ENCODE measurements around the gene OVCH1. TPM values are rescaled to one million over a fixed set of nuclear protein-coding genes. Genes with fewer than 3 reads are reported as not detected.

The OVCH1 gene
- polyA plus RNA-seq, 1 of the 3 experiments (the other 2 are of a cell fraction), result not detected

DNA sequence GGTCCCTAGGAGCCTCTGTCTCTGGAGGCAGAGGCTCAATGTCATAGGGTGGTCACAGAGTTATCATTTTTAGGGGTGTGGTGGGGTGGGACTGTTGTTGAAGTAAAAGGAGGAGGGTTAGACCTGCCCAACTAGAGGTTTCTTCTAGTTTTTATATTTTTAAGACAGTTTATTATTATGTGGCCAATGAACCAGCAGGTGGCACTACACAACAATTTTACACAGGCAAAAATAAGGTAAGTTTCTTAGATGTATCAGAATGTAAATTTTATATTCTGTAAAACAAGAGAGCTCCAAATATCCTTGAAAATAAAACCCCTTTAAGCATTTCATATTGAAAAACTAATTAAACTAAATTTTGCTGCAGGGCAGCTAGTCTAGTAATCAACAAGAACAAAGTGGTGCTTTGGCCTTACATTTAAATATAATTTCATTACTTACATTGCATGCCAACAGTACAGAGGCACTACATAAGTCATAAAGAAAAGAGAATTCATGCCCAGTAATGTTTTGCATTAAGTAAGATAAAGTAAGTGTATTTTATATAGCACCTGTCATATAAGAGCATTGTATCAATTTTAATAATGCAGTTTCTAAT is 22.2 kb upstream of the OVCH1 start:
- H3K27me3 ChIP-seq (ENCODE audit: insufficient read depth), result no peaks in the 10 kb centered on the region
- H4K20me1 ChIP-seq (ENCODE audit: insufficient read depth), result no peaks in the 10 kb centered on the region
- H3K9ac ChIP-seq, result no peak overlapping the region
- H3K4me1 ChIP-seq (ENCODE audit: control insufficient read depth in 1 of 2, insufficient read depth in 2 of 2, low read depth in 1 of 2, low read length in 1 of 2), result no peaks in the 10 kb centered on the region; a peak in 1 of 4 replicates
- H3K4me2 ChIP-seq, result no peak overlapping the region
- no peaks in the 10 kb centered on the region for H3K79me2 ChIP-seq (ENCODE audit: insufficient read depth)
- POLR2A ChIA-PET, result no interaction called here
- no peak overlapping the region for H2AFZ ChIP-seq (ENCODE audit: low read depth)
- DNase-seq, result peak; percentile 32
- H3K36me3 ChIP-seq (replicated peaks in 1 of 2; ENCODE audit: control insufficient read depth in 1 of 2, insufficient read depth in 2 of 2, low read length in 1 of 2), result no peaks in the 10 kb centered on the region
- no peaks in the 10 kb centered on the region for H3K9me2 ChIP-seq
- H3K27ac ChIP-seq (ENCODE audit: low read depth in 2 of 2, low read length in 1 of 2), result no peak overlapping the region; a peak in 1 of 4 replicates
- CTCF ChIA-PET, result interaction anchor here (0.6 to 3.8 kb wide), 28 partner anchors 8 to 1466 kb away, joined by 3 to 32 read pairs (median 4); no protein-coding TSS in a partner anchor
- TF ChIP-seq, protein P1, sequence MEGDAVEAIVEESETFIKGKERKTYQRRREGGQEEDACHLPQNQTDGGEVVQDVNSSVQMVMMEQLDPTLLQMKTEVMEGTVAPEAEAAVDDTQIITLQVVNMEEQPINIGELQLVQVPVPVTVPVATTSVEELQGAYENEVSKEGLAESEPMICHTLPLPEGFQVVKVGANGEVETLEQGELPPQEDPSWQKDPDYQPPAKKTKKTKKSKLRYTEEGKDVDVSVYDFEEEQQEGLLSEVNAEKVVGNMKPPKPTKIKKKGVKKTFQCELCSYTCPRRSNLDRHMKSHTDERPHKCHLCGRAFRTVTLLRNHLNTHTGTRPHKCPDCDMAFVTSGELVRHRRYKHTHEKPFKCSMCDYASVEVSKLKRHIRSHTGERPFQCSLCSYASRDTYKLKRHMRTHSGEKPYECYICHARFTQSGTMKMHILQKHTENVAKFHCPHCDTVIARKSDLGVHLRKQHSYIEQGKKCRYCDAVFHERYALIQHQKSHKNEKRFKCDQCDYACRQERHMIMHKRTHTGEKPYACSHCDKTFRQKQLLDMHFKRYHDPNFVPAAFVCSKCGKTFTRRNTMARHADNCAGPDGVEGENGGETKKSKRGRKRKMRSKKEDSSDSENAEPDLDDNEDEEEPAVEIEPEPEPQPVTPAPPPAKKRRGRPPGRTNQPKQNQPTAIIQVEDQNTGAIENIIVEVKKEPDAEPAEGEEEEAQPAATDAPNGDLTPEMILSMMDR (IDR thresholded peaks at IDR 0.05), result peak; percentile 84
- TF ChIP-seq RAD21 (IDR thresholded peaks at IDR 0.05; ENCODE audit: low read length), result peak; percentile 79
- TF ChIP-seq SMC3 (IDR thresholded peaks at IDR 0.05; ENCODE audit: low read depth, low read length), result peak; percentile 41; the same call in 1 of the 2 replicates
- no peak for TF ChIP-seq SIN3A (IDR thresholded peaks at IDR 0.05; ENCODE audit: borderline replicate concordance, low read depth, low read length)
- H3F3A ChIP-seq (replicated peaks; ENCODE audit: insufficient read depth), result no peaks in the 10 kb centered on the region
- H3K4me3 ChIP-seq (ENCODE audit: low read depth in 2 of 2, low read length in 1 of 2), result peak overlapping the region in 1 of 2 experiments; percentile 30; a peak in 1 of 4 replicates
- no peaks in the 10 kb centered on the region for H3K9me3 ChIP-seq

DNA sequence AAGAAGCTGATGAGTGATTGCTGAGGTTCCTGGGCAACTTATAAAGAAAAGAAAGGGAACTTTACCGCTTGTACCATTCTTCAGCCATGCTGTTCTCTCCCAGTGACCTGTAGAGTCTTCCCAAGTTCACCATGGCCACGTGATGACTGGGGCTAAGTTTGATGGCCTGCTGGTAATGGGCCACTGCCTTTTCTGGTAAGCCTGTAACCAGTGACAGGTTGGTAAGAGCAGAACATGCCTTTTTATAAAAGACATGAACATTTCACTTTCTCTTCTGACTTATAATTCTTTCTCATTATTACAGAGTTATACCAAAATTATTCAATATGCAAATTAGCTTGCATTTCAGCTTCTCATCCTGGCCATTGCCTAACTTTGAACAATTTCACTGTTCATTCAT is 20.9 kb upstream of the OVCH1 start:
- Histone ChIP-seq H3K9me3 (no peaks in the 10 kb centered on the region), H3F3A (replicated peaks; ENCODE audit: insufficient read depth) (no peaks in the 10 kb centered on the region), H3K9me2 (no peaks in the 10 kb centered on the region), H3K4me2 (no peak overlapping the region), H3K36me3 (replicated peaks in 1 of 2; ENCODE audit: control insufficient read depth in 1 of 2, insufficient read depth in 2 of 2, low read length in 1 of 2) (no peaks in the 10 kb centered on the region), H3K79me2 (ENCODE audit: insufficient read depth) (no peaks in the 10 kb centered on the region), H3K4me3 (ENCODE audit: low read depth in 2 of 2, low read length in 1 of 2) (no peak overlapping the region), H3K27me3 (ENCODE audit: insufficient read depth) (no peaks in the 10 kb centered on the region), H4K20me1 (ENCODE audit: insufficient read depth) (no peaks in the 10 kb centered on the region), H2AFZ (ENCODE audit: low read depth) (no peak overlapping the region), H3K9ac (no peak overlapping the region), H3K27ac (ENCODE audit: low read depth in 2 of 2, low read length in 1 of 2) (no peak overlapping the region), H3K4me1 (ENCODE audit: control insufficient read depth in 1 of 2, insufficient read depth in 2 of 2, low read depth in 1 of 2, low read length in 1 of 2) (no peaks in the 10 kb centered on the region; a peak in 1 of 4 replicates)
- ChIA-PET CTCF (interaction anchor here (0.7 to 3.8 kb wide), 9 partner anchors 11 to 1496 kb away, joined by 3 to 32 read pairs (median 5); no protein-coding TSS in a partner anchor), POLR2A (no interaction called here)
- no peak for DNase-seq
- WGBS (ENCODE audit: low lambda C conversion rate), result 23% methylated on average over 2 of the region's 2 CpGs
- TF ChIP-seq, protein P1 (IDR thresholded peaks at IDR 0.05), result no peak
- TF ChIP-seq GABPA (IDR thresholded peaks at IDR 0.05; ENCODE audit: low read depth), result no peak
- no peak for TF ChIP-seq ELF1 (IDR thresholded peaks at IDR 0.05)
- no peak for TF ChIP-seq EP300 (IDR thresholded peaks at IDR 0.05; ENCODE audit: borderline replicate concordance in 1 of 2, low read depth in 1 of 2, low read length in 1 of 2)
- no peak for TF ChIP-seq RXRA (IDR thresholded peaks at IDR 0.05; ENCODE audit: borderline replicate concordance, low read depth)
- TF ChIP-seq, protein P2, sequence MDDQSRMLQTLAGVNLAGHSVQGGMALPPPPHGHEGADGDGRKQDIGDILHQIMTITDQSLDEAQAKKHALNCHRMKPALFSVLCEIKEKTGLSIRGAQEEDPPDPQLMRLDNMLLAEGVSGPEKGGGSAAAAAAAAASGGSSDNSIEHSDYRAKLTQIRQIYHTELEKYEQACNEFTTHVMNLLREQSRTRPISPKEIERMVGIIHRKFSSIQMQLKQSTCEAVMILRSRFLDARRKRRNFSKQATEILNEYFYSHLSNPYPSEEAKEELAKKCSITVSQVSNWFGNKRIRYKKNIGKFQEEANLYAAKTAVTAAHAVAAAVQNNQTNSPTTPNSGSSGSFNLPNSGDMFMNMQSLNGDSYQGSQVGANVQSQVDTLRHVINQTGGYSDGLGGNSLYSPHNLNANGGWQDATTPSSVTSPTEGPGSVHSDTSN (IDR thresholded peaks at IDR 0.05), result no peak
- TF ChIP-seq, protein P3, sequence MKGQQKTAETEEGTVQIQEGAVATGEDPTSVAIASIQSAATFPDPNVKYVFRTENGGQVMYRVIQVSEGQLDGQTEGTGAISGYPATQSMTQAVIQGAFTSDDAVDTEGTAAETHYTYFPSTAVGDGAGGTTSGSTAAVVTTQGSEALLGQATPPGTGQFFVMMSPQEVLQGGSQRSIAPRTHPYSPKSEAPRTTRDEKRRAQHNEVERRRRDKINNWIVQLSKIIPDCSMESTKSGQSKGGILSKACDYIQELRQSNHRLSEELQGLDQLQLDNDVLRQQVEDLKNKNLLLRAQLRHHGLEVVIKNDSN (IDR thresholded peaks at IDR 0.05; ENCODE audit: borderline replicate concordance, low read depth), result no peak
- TF ChIP-seq EZH2phosphoT487 (IDR thresholded peaks at IDR 0.05; ENCODE audit: borderline replicate concordance, low read depth), result no peak
- TF ChIP-seq JUND (IDR thresholded peaks at IDR 0.05), result no peak
- TF ChIP-seq RCOR1 (IDR thresholded peaks at IDR 0.05; ENCODE audit: low read length), result no peak
- TF ChIP-seq, protein P4, sequence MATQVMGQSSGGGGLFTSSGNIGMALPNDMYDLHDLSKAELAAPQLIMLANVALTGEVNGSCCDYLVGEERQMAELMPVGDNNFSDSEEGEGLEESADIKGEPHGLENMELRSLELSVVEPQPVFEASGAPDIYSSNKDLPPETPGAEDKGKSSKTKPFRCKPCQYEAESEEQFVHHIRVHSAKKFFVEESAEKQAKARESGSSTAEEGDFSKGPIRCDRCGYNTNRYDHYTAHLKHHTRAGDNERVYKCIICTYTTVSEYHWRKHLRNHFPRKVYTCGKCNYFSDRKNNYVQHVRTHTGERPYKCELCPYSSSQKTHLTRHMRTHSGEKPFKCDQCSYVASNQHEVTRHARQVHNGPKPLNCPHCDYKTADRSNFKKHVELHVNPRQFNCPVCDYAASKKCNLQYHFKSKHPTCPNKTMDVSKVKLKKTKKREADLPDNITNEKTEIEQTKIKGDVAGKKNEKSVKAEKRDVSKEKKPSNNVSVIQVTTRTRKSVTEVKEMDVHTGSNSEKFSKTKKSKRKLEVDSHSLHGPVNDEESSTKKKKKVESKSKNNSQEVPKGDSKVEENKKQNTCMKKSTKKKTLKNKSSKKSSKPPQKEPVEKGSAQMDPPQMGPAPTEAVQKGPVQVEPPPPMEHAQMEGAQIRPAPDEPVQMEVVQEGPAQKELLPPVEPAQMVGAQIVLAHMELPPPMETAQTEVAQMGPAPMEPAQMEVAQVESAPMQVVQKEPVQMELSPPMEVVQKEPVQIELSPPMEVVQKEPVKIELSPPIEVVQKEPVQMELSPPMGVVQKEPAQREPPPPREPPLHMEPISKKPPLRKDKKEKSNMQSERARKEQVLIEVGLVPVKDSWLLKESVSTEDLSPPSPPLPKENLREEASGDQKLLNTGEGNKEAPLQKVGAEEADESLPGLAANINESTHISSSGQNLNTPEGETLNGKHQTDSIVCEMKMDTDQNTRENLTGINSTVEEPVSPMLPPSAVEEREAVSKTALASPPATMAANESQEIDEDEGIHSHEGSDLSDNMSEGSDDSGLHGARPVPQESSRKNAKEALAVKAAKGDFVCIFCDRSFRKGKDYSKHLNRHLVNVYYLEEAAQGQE (IDR thresholded peaks at IDR 0.05; ENCODE audit: low read depth, low read length), result no peak
- TF ChIP-seq MEF2A (IDR thresholded peaks at IDR 0.05; ENCODE audit: borderline replicate concordance, low read depth), result no peak

Measured in SK-N-SH (cell line).